ENCODE results near the gene SNRPF. TPM values are rescaled to one million over a fixed set of nuclear protein-coding genes. Genes with fewer than 3 reads are reported as not detected.

SNRPF gene
- total RNA-seq, 1 donor: 15.0 TPM

- DNase-seq (ENCODE audit: low read depth): no peak
- no peak overlapping the region for H3K4me3 ChIP-seq (ENCODE audit: low read depth, low read length)
- TF ChIP-seq, protein P1, sequence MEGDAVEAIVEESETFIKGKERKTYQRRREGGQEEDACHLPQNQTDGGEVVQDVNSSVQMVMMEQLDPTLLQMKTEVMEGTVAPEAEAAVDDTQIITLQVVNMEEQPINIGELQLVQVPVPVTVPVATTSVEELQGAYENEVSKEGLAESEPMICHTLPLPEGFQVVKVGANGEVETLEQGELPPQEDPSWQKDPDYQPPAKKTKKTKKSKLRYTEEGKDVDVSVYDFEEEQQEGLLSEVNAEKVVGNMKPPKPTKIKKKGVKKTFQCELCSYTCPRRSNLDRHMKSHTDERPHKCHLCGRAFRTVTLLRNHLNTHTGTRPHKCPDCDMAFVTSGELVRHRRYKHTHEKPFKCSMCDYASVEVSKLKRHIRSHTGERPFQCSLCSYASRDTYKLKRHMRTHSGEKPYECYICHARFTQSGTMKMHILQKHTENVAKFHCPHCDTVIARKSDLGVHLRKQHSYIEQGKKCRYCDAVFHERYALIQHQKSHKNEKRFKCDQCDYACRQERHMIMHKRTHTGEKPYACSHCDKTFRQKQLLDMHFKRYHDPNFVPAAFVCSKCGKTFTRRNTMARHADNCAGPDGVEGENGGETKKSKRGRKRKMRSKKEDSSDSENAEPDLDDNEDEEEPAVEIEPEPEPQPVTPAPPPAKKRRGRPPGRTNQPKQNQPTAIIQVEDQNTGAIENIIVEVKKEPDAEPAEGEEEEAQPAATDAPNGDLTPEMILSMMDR (IDR thresholded peaks at IDR 0.05; ENCODE audit: insufficient read depth, low read length): no peak
Measured at GRCh38 chr12:95877622-95878021, 18.9 kb downstream of the SNRPF start.

DNA sequence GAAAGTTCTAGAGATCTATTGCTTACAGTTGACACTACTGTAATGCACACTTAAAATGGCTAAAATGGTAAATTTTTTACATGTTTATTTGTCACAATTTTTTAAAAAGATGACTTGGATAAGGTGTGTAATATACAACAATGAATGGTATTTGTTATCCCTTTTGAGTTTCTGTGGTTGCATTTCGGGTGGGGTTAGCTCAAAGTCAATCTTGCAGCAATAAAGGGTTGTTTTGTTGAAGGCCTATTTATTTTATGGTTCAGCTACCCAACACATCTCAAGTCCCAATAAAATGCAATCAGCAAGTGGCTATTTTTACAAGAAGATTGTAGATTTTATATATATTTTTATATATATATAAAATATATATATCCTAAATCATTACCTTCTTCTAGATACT lies 22.1 kb downstream of the SNRPF start:
- H3K4me3 ChIP-seq (ENCODE audit: low read depth, low read length): no peak overlapping the region
- TF ChIP-seq, protein P1 (IDR thresholded peaks at IDR 0.05; ENCODE audit: insufficient read depth, low read length): no peak
- no peak for DNase-seq (ENCODE audit: low read depth)

GRCh38 chr12:95881331-95881955 lies 22.7 kb downstream of the SNRPF start:
- TF ChIP-seq, protein P1 (IDR thresholded peaks at IDR 0.05; ENCODE audit: insufficient read depth, low read length): no peak
- H3K4me3 ChIP-seq (ENCODE audit: low read depth, low read length): no peak overlapping the region
- peak; percentile 62 for DNase-seq (ENCODE audit: low read depth)

DNA sequence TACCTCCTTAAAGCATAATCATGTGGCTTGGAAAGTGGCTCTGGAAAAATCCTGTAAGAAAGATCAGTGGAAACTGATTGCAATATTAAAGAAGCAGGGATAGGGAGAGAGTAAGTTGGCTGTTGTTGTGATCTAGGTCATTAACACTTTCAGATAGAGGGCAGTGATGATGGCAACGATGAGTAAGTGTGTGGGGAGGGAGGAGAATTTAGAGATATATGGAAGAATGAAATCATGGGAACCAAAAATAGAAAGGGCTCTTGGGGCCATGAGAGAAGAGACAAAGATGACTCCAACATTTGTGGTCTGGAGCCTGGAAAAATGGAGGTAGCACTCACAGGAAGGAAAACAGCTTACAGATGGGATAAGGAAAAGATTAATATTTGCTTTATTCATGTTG lies 23.3 kb downstream of the SNRPF start:
- H3K4me3 ChIP-seq (ENCODE audit: low read depth, low read length): no peak overlapping the region
- peak; percentile 26 for DNase-seq (ENCODE audit: low read depth)
- TF ChIP-seq, protein P1 (IDR thresholded peaks at IDR 0.05; ENCODE audit: insufficient read depth, low read length): no peak

DNA sequence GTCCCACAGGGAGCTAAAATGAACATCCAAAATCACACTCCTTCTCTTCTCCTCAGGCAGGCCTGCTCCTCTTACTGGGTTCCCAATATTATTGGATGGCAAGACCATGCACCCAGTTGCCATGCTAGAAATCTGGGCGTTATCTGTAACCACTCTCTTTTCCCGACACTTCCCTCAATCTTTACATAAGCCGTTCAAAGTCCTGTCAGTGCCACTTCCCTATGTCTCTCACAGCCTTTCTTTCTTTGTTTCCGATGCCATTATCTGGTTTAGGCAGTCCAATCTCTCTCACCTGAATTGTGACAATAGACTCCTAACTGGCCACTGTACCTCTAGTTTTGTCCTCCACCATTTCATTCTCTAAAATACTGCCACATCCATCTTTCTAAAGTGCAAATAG lies 24.1 kb downstream of the SNRPF start:
- no peak overlapping the region for H3K4me3 ChIP-seq (ENCODE audit: low read depth, low read length)
- TF ChIP-seq, protein P1 (IDR thresholded peaks at IDR 0.05; ENCODE audit: insufficient read depth, low read length): no peak
- no peak for DNase-seq (ENCODE audit: low read depth)

GRCh38 chr12:95884998-95885397 lies 26.2 kb downstream of the SNRPF start:
- TF ChIP-seq, protein P1 (IDR thresholded peaks at IDR 0.05; ENCODE audit: insufficient read depth, low read length): no peak
- no peak for DNase-seq (ENCODE audit: low read depth)
- H3K4me3 ChIP-seq (ENCODE audit: low read depth, low read length): no peak overlapping the region

DNA sequence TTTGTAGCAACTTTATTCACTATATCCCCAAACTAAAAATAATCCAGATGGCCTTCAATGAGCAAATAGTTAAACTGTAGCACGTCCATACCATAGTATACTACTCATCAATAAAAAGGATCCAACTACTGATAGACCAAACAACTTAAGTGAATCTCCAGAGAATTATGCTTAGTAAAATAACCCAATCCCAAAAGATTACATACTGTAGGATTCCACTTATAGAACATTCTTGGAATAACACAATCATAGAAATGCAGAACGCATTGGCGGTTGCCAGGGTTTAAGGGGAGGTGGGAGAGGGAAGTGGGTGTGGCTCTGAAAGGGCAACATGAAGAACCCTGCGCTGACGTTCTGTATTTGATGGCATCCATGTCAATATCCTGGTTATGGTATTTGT lies 28.6 kb downstream of the SNRPF start:
- no peak for DNase-seq (ENCODE audit: low read depth)
- TF ChIP-seq, protein P1 (IDR thresholded peaks at IDR 0.05; ENCODE audit: insufficient read depth, low read length): no peak

More for the DNA sequence above, 28.6 kb downstream of the SNRPF start:
- H3K4me3 ChIP-seq (ENCODE audit: low read depth, low read length): no peak overlapping the region
